ENCODE data around the gene CYP4V2. TPM values are rescaled to one million over a fixed set of nuclear protein-coding genes. Genes with fewer than 3 reads are reported as not detected.

The CYP4V2 gene
- 10 to 100 TPM; 11.8 to 18.1 (median 14.0) TPM for polyA plus RNA-seq

DNA sequence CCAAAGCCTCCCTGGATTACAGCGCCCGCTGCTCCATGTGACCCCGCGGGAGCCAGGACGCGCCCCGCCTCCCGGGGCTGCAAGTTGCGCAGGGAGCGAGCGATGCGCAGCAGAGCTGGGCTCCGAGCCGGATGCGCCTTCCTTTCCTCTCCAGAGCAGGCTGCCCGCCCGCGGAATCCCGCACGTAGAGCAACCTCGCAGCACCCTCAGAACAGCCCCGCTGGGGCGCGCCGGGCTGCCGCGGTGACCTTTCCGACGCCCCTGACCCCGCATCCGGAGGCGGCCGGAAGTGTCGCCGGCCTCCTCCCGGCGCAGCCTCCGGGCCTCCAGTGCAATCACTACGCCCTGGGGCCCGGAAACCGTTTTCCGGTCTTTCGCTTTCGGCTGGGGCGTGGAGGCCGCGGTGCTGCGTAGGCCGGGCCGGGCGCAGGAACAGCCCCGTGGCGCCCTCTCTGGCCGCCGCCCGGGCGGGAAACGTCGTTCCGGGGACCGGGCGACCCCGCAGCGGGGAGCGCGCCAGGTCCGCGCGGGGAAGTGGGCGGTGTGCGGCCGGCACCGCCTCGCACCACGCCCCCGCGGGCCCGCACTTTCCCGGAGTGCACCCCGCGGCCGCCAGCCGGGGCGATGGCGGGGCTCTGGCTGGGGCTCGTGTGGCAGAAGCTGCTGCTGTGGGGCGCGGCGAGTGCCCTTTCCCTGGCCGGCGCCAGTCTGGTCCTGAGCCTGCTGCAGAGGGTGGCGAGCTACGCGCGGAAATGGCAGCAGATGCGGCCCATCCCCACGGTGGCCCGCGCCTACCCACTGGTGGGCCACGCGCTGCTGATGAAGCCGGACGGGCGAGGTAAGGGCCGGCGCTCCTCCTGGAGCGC, at the start of gene CYP4V2:
Gene CYP4V2, plus strand, starts transcription at position 368 of the 866 bp plus-strand sequence. Its CDS starts 257 bp downstream, at position 625.
- peak within 1 kb of the TSS; percentile 77 for H3K27ac ChIP-seq (ENCODE audit: low read depth, low read length)
- WGBS, 3 donors: 0 to 1% (median 0%) methylated on average over 78 to 107 of the region's 107 CpGs

DNA sequence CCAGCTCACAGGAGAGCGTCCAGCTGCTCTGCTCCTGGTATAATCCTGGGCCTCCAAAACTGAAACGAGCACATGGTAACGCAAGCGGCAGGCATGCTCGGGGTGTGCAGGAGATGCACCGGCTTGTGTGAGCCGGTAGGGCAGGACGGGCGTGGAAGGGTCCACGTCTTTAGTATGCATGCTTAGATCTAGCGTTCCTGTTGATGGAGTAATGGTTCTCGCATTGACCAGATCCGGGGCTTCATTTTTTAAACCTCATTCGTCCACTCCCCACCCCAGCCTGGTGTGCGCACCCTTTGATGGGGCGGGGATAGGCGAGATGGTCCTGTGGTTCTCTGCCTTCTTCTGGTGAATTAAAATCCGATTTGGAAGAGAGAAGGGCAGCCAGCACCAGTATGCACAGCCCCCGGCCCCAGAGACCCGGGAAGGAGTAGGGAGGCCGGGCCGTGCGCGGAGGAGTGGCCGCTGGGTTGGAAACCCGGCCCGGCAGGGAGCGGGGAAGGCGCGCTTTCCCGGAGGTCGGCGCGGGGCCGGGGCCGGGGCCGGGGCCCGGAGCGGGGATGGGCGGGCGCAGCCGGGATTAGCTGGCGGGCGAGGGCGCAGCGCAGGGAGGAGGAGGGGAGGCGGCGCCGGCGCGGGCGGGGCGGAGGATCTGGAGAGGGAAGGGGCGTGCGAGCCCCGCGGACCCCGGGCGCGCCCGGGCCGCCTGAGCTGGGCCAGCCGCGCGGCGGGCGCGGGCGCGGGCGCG, 47.0 kb upstream of the CYP4V2 start:
- H3K27ac ChIP-seq (ENCODE audit: low read depth, low read length): peak overlapping the region; percentile 49
- WGBS, 3 donors: 1 to 2% (median 2%) methylated on average over 32 to 67 of the region's 72 CpGs

DNA sequence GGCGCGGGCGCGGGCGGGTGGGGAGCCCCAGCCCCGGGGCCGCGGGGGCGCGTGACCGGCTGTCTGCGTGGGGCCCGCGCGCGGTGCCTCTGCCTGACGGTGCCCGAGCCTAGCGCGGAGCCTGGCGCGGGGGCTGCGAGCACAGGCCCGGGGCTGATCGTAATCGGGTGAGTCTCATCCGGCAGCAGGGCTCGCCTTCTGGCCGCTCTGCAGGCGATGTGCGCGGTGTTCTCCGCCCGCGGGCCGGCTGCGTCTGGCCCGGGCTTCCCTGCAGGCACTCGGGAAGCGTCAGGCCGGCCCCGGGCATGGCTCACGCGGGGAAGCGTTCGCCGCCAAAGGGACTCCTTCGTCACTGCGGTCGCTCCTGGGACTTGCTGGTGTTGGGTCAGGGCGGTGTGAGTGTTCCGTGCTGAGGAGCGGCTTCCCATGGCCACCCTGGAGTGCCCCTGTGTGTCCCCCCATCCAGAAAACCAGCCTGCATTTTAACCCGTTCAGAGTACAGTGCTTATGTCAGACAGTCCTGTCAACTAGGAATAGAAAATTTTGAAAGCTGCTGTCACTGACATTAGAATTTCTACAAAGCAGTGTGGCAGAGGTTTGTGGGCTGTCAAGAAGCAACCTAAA, 46.3 kb upstream of the CYP4V2 start:
- H3K27ac ChIP-seq (ENCODE audit: low read depth, low read length): no peak overlapping the region
- WGBS, 3 donors: 0% methylated on average over 22 to 51 of the region's 54 CpGs

DNA sequence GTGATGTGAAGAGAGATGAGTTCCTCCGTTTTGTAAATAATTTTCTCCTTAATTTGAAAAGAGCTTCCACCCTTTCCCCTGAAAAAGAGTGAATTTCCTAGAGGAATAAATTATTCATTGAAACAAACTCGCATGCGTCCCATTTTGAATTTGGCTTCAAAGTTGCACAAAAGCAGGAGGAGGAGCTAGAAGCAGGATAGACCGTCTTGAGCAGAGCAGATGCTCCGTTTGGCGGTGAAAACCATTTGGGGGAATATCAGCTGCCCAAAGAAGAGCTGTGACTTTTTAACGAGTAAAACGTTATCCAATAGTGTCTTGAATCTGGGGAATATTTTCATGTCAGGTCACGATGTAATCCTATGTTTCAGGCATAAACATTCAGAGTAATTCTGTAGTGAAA, 44.9 kb upstream of the CYP4V2 start:
- no peak overlapping the region for H3K27ac ChIP-seq (ENCODE audit: low read depth, low read length)
- 66 to 81% (median 68%) methylated on average over 9 of the region's 9 CpGs for WGBS, 3 donors

GRCh38 chr4:186148336-186148975, 42.9 kb upstream of the CYP4V2 start:
- no peak overlapping the region for H3K27ac ChIP-seq (ENCODE audit: low read depth, low read length)
- WGBS, 3 donors: 49 to 91% (median 85%) methylated on average over 1 of the region's 1 CpG

DNA sequence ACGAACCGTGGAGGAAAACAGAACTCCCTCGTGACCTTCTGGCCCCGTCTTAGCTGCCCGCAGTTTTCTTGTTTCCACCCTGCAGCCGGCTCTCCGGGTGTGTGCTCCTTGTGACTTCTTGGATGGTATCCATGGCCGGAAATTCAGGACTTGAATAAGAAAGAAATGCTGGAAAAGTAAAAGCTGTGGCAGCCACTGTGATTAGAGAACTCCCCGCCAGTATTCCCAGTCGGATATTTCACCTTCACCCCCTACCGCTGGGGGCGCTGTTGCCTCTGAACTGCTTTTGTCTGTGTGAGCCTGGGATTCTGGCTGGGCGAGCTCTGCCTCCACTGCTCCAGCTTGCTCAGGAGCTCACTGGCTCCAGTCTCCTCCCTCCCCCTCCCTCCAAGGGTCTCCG, 41.5 kb upstream of the CYP4V2 start:
- no peak overlapping the region for H3K27ac ChIP-seq (ENCODE audit: low read depth, low read length)
- 25 to 58% (median 52%) methylated on average over 14 of the region's 14 CpGs for WGBS, 3 donors

DNA sequence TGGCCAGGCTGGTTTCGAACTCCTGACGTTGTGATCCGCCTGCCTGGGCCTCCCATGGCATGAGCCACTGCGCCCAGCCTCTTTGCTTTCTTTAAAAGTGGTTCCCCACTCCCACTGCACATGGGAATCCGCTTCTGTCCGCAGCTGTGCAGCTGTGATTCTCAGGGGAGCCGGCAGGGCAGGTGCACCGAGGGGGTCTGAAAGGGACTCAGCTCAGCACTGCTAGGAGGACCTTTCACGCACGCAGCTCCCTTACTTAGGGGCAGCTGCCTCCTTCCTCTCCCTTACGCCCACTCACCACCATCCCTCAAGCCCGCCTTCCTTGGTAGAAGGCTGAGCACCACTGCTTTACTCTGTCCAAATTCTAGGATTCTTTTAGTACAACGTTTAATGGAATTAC, 40.4 kb upstream of the CYP4V2 start:
- no peak overlapping the region for H3K27ac ChIP-seq (ENCODE audit: low read depth, low read length)
- WGBS, 3 donors: 85 to 93% (median 91%) methylated on average over 13 of the region's 13 CpGs

DNA sequence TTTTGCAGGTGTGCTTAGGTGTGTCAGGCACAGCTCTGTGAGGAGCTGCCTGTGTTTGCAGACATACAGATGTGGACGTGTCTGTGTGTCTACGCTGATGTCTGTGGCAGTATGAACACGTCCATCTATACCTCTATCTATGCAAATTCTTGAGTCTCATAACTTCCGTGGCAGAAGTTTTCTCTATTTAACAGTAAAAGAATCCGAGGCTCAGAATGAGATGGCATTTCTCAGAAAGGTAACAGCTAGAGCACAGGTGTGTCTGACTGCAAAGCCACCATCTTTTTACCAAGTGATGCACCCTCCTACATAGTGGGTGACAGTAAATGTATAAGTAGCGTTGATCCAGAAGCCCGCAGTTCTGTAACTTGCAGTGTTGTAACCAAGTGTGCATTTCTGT, 39.9 kb upstream of the CYP4V2 start:
- WGBS, 3 donors: 91 to 93% (median 93%) methylated on average over 7 of the region's 7 CpGs
- H3K27ac ChIP-seq (ENCODE audit: low read depth, low read length): no peak overlapping the region

GRCh38 chr4:186158021-186158813, 33.1 kb upstream of the CYP4V2 start:
- 80 to 91% (median 80%) methylated on average over 17 of the region's 17 CpGs for WGBS, 3 donors
- no peak overlapping the region for H3K27ac ChIP-seq (ENCODE audit: low read depth, low read length)

- no peak overlapping the region for H3K27ac ChIP-seq (ENCODE audit: low read depth, low read length)
- 84 to 90% (median 87%) methylated on average over 5 of the region's 5 CpGs for WGBS, 3 donors
These were observed 32.4 kb upstream of the CYP4V2 start for GRCh38 chr4:186158966-186159365.

DNA sequence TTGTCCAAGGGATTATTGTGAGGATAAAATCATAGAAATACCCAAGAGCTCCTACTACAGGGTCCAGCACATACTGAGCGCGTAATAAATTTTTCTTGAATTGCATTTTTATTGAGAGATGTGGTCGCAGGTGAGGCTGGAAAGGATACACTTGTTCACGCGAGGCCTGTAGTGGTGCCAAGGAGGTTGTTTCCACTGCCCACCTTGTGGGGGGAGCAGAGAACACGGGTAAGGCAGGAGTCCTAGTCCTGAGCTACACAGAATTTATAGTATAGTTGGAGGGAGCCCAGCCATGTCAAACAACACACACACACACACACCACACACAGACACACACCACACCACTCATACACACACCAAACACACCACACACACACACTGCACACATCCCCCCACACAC, 31.8 kb upstream of the CYP4V2 start:
- no peak overlapping the region for H3K27ac ChIP-seq (ENCODE audit: low read depth, low read length)
- WGBS, 3 donors: 75 to 87% (median 85%) methylated on average over 6 of the region's 6 CpGs

DNA sequence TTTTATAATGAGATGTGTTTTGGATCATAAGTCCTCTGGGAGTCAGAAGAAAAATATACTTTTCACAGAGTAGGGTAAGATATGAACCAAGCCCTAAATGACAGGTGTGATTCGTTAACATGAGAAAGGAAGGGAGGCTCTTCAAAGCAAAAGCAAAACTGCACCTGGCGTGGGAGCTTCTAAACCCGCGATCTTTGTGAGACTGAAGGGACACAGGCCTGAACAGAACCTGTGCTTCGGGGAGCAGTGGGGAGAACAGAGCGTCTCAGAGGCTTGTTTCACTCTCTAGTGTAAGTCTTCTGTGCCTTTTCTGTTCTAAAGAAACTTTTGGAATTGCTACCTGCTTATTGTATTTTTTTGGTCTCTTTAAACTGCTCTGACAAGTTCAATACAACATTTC, 30.2 kb upstream of the CYP4V2 start:
- 77 to 83% (median 80%) methylated on average over 6 of the region's 6 CpGs for whole genome bisulfite sequencing, 3 donors
- H3K27ac ChIP-seq (ENCODE audit: low read depth, low read length): no peak overlapping the region

DNA sequence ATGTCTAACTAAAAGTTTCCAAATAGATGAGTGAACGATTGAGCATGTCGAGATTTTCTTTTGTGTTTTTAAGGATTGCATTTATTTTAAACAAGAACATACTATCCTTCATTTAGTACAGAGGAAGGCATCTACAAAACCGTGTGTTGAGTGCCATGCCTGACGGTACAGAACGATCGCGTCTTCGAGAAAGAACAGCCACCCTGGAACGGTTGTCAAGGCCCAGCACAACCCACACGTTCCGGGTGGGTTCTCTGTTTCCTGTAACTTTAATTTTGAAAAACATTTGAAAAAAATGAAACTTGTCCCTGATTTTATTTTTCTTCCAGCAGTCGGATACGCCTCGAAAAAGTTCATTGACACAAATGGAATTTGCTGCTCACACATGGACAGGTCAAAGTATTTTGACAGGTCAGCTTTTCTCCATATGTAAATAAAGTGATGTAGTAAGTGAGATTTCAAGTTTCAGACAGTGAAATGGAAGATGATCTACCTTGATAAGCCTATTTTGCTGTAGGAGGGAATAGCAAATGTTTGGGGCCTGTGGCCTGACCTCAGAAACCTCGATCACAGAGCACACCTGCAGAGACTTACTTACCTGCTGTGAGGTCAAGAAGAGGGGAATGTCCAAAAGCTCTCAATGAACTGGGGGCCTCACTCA, 24.4 kb upstream of the CYP4V2 start:
- WGBS, 3 donors: 89 to 92% (median 92%) methylated on average over 15 of the region's 15 CpGs

GRCh38 chr4:186167605-186168004, 23.8 kb upstream of the CYP4V2 start:
- 64 to 92% (median 70%) methylated on average over 5 of the region's 5 CpGs for WGBS, 3 donors
- H3K27ac ChIP-seq (ENCODE audit: low read depth, low read length): no peak overlapping the region

More for the DNA sequence above, 24.4 kb upstream of the CYP4V2 start:
- no peak overlapping the region for H3K27ac ChIP-seq (ENCODE audit: low read depth, low read length)

- WGBS, 3 donors: 84 to 95% (median 95%) methylated on average over 9 of the region's 9 CpGs
- H3K27ac ChIP-seq (ENCODE audit: low read depth, low read length): no peak overlapping the region
These were observed 22.6 kb upstream of the CYP4V2 start for GRCh38 chr4:186168750-186169149.

DNA sequence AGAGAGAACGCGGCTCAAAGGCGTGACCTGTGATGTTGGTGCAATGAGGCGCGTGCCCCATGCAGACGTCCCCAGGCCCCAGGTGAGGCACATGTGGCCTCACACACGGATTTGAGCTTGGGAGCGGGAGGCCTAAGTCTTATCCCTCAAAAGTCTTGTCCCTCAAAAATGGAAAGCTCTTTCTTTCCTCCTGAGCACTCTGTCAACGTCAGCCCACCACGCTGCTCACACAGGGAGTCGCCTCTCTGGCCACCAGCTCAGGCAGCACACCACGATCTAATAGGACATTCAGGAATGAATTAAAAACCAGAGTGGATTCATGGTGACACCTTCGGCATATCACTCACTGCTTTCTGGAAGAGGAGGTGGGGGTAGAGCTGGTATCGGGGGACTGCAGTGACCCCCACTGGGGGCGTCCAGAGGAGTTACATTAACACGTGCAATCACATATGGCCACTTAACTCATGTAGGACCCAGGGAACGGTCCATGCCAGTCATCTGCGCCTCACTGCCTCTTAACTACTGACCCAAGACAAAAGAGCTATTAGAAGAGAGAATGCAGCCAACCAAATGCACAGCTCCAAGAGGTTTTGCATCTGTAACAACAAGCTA, 21.9 kb upstream of the CYP4V2 start:
- H3K27ac ChIP-seq (ENCODE audit: low read depth, low read length): no peak overlapping the region
- 89 to 94% (median 92%) methylated on average over 18 of the region's 18 CpGs for WGBS, 3 donors

All from adipose tissue (tissue), 3 donors.